ENCODE results near the gene EML4.

Gene EML4

DNA sequence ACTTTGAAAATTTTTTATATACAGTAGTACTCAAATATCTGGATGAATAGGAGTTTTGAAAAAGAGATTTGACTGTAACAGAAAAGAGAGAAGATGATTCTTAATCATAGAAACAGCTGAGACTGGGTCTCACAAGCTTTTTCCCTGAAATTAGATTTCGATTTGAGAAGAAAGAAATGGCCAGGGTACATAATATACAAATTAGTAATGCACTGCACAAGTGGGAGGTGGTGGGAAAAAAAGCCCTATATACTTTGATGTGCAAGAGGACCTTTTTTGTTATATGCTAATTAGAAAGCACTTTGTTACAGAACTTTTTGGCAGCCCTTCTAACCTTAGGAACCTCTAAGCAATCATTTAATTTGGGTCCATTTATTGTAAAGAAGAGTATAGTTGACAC, 62.9 kb downstream of the EML4 start:
- Mint-ChIP-seq H3K27me3 (no peaks in the 10 kb centered on the region), H3K4me1 (ENCODE audit: low read depth in 2 of 2) (peaks cover 48 to 63% of the 10 kb centered on the region in 2 donors), H3K27ac (peak overlapping the region in 1 of 2 donors; percentile 53), H3K9me3 (no peaks in the 10 kb centered on the region), H3K4me3 (no peak overlapping the region), H3K36me3 (ENCODE audit: insufficient read depth) (peaks cover 56% of the 10 kb centered on the region)
- ATAC-seq (replicated peaks) (no peak), DNase-seq (no peak)

DNA sequence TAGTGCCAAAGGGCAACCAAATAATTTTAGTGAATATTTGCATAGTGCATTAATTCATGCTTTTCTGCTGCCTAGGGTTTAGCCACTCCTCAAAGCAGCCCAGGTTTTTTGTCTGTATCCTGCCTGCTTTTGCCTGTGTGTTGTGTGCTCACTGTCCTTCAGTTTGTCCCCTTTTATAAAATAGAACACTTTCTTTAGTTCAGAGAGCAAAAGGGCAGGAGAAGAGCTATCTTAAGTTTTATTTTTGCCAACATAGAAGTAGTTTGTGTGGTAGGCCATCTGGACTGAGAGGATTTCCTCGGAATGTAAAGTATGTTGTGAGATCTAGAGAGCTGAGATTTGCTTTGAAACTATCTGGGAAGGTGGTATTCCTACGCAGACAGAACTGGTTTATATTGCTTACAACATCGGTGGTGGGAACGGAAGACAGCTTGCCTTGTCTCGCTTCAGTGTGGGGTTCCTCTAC, 64.9 kb downstream of the EML4 start:
- Mint-ChIP-seq H3K9me3 (no peaks in the 10 kb centered on the region), H3K27me3 (no peaks in the 10 kb centered on the region), H3K4me3 (no peak overlapping the region), H3K4me1 (ENCODE audit: low read depth in 2 of 2) (peaks cover 50 to 70% of the 10 kb centered on the region in 2 donors), H3K36me3 (ENCODE audit: insufficient read depth) (peaks cover 51% of the 10 kb centered on the region), H3K27ac (peak overlapping the region in 1 of 2 donors; percentile 51)
- DNase-seq, result no peak
- ATAC-seq (replicated peaks), result no peak

DNA sequence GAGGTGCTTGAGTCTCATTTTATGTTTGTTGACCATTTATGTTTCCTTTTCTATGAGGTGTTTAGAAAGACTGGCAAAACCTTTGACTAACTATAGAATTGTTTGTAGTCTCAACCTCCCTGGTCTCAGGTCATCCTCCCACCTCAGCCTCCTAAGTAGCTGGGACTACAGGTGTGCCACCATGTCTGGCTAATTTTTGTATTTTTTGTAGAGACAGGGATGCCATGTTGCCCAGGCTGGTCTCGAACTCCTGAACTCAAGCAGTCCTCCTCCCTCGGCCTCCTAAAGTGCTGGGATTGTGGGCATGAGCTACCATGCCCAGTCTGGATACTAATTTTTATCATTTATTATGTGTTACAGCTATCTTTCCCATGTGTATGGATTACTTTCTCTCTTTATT, 67.8 kb downstream of the EML4 start:
- Mint-ChIP-seq H3K9me3 (no peaks in the 10 kb centered on the region), H3K4me3 (peak overlapping the region; percentile 1 to 4), H3K27me3 (no peaks in the 10 kb centered on the region), H3K27ac (peak overlapping the region in 1 of 2 donors; percentile 3), H3K36me3 (ENCODE audit: insufficient read depth) (peaks cover 48% of the 10 kb centered on the region), H3K4me1 (ENCODE audit: low read depth in 2 of 2) (peaks cover 46 to 69% of the 10 kb centered on the region in 2 donors)
- ATAC-seq (replicated peaks), result no peak
- DNase-seq, result no peak

DNA sequence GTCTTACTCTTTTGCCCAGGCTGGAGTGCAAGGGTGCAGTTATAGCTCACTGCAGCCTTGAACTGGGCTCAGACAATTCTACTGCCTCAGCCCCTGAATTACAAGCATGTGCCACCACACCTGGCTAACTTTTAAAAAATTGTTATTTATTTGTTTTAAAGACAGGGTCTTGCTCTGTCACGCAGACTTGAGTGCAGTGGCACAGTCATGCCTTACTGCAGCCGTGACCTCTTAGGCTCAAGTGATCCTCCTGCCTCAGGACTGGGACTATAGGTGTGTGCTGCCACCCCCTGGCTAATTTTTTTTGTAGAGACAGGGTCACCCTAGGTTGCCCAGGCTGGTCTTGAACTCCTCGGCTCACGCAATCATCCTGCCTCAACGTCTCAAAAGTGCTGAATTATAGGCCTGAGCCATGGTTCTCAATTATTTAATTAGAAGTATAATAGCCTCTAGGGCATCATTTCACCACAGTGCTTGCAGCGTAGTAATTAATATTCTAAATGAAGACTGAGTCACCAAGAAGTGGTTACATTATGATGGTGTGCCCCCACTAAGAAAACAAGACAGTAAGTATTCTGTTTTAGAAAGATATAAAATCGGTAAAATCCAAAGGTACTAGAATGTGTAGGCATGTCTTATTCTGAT, 69.6 kb downstream of the EML4 start:
- Mint-ChIP-seq H3K36me3 (ENCODE audit: insufficient read depth) (peaks cover 47% of the 10 kb centered on the region), H3K27me3 (no peaks in the 10 kb centered on the region), H3K9me3 (no peaks in the 10 kb centered on the region), H3K4me1 (ENCODE audit: low read depth in 2 of 2) (peaks cover 51 to 73% of the 10 kb centered on the region in 2 donors), H3K27ac (no peak overlapping the region), H3K4me3 (peak overlapping the region in 1 of 2 donors; percentile 11)
- peak; percentile 17 to 32 (median 24) for DNase-seq
- ATAC-seq (replicated peaks), result peak; percentile 79

DNA sequence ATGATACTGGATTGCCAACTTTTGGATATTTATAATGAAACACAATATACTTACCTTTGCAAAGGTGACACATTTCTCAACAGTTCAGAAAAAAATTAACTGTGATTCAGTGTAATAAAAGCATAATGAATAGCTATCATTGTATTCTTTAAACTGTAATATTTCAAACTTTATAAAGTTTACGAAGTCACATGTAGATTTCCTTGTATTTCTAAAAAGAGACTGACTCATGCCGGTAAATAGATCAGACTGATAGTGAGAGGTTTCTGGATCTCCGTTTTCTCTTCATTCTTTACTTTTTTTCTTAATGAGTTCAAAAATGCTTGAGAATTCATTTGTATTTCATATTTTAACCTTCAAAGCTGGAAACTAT, 70.1 kb downstream of the EML4 start:
- ATAC-seq (replicated peaks), result no peak
- Mint-ChIP-seq H3K4me3 (peak overlapping the region in 1 of 2 donors; percentile 38), H3K36me3 (ENCODE audit: insufficient read depth) (peaks cover 48% of the 10 kb centered on the region), H3K27me3 (no peaks in the 10 kb centered on the region), H3K27ac (peak overlapping the region; percentile 53 to 71), H3K9me3 (no peaks in the 10 kb centered on the region), H3K4me1 (ENCODE audit: low read depth in 2 of 2) (peaks cover 51 to 73% of the 10 kb centered on the region in 2 donors)
- no peak for DNase-seq

DNA sequence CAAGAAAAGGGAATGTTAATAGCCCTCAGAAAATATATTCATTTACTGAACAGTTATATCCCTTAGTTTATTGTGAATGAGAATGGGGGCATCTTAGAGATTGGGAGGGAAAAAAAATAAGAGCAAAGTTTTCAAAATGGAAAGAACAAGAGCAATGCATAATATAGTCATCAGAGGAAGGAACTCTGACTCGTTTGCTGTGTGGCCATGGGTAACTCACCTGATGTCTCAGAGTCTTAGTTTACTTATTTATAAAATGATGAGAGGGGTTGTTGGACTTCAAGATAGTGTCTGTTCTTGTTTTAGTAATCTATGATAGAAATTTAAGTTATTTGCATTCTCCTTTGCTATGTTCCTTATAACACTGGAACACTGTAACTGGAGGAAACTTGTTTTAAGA, 70.7 kb downstream of the EML4 start:
- H3K9me3 Mint-ChIP-seq, result no peaks in the 10 kb centered on the region
- H3K4me3 Mint-ChIP-seq, result peak overlapping the region in 1 of 2 donors; percentile 38

DNA sequence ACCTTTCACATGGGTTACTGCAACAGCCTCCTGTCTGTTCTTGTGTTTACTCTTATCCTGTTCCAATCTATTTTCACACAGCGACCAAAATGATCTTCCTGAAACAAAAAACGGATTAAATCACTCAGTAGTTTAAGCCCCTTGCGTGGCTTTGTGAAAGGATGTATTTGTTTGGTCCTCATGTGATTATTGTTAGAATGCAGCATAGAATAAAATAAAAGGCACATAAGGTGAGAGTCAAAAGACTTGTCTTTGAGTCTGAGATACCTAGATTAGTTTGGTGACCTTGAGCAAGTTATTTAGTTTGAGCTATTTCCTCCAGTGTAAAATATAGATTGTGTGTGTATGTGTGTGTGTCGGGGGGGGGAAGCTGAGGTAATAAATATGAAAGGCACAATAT, 72.4 kb downstream of the EML4 start:
- Mint-ChIP-seq H3K4me3 (no peak overlapping the region), H3K9me3 (no peaks in the 10 kb centered on the region), H3K27ac (peak overlapping the region; percentile 30 to 69), H3K4me1 (ENCODE audit: low read depth in 2 of 2) (peaks cover 44 to 68% of the 10 kb centered on the region in 2 donors), H3K27me3 (no peaks in the 10 kb centered on the region), H3K36me3 (ENCODE audit: insufficient read depth) (peaks cover 62% of the 10 kb centered on the region)
- DNase-seq, result no peak
- no peak for ATAC-seq (replicated peaks)

More for the DNA sequence above, 70.7 kb downstream of the EML4 start:
- Mint-ChIP-seq H3K27ac (peak overlapping the region in 1 of 2 donors; percentile 71), H3K4me1 (ENCODE audit: low read depth in 2 of 2) (peaks cover 54 to 77% of the 10 kb centered on the region in 2 donors), H3K27me3 (no peaks in the 10 kb centered on the region), H3K36me3 (ENCODE audit: insufficient read depth) (peaks cover 48% of the 10 kb centered on the region)
- ATAC-seq (replicated peaks) (no peak), DNase-seq (no peak)

DNA sequence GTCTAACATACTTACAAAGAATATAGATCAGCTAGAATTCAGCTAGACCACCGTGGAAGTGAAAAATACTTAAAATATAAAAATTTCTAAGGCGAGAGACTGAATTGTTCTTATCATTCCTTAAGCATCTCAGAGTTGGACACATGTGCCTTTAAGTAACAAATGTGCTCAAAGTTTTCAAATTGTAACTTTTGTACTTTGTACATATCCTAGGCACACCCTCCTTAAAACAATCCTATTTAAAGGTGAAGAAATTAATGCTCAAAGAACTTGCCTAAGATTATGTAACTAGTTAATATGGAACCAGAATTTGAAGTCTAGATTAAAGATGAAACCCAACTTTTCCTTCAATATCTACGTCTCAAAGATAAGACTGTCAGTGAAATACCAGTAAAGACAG, 74.1 kb downstream of the EML4 start:
- Mint-ChIP-seq H3K4me3 (no peak overlapping the region), H3K9me3 (no peaks in the 10 kb centered on the region), H3K4me1 (ENCODE audit: low read depth in 2 of 2) (peaks cover 39 to 64% of the 10 kb centered on the region in 2 donors), H3K36me3 (ENCODE audit: insufficient read depth) (peaks cover 63% of the 10 kb centered on the region), H3K27ac (peak overlapping the region in 1 of 2 donors; percentile 22), H3K27me3 (no peaks in the 10 kb centered on the region)
- DNase-seq, result no peak
- no peak for ATAC-seq (replicated peaks)

DNA sequence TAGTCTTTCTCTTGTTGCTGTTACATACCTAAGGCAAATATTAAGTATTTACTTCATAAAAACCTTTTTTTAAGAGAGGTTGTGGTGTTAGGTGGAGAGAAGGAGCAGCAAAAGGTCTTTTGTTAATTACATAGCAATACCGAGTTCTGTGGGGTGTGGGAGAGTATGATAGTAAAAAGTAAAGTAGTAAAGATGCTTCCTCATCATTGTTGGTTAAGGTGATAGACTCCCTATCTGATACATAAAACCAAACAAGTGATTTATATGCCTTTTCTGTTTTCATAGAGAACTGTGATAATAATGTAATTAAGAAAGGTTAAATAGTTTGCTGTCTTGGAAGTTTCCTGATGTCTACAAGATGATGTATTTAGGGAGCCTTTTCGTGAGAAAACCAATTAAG, 75.4 kb downstream of the EML4 start:
- no peaks in the 10 kb centered on the region for H3K9me3 Mint-ChIP-seq
- H3K4me1 Mint-ChIP-seq (ENCODE audit: low read depth in 2 of 2), result peaks cover 40 to 62% of the 10 kb centered on the region in 2 donors
- ATAC-seq (replicated peaks) (peak; percentile 76), DNase-seq (no peak)
- H3K4me3 Mint-ChIP-seq, result peak overlapping the region; percentile 50 to 57
- peaks cover 68% of the 10 kb centered on the region for H3K36me3 Mint-ChIP-seq (ENCODE audit: insufficient read depth)
- H3K27me3 Mint-ChIP-seq, result no peaks in the 10 kb centered on the region
- H3K27ac Mint-ChIP-seq, result peak overlapping the region in 1 of 2 donors; percentile 75

DNA sequence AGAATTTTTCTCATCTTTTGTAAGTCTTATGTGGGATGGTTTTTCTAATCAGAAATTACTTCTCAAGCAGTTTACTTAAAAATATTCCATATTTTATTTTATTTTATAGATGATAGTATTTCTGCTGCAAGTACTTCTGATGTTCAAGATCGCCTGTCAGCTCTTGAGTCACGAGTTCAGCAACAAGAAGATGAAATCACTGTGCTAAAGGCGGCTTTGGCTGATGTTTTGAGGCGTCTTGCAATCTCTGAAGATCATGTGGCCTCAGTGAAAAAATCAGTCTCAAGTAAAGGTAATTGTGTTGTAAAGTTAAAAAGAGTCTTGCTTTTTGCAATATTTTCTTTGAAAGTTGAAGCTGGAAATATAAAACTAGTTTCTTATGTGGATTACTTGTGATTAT, 76.2 kb downstream of the EML4 start:
- Mint-ChIP-seq H3K4me3 (no peak overlapping the region), H3K36me3 (ENCODE audit: insufficient read depth) (peaks cover 70% of the 10 kb centered on the region), H3K4me1 (ENCODE audit: low read depth in 2 of 2) (peaks cover 41 to 65% of the 10 kb centered on the region in 2 donors), H3K27ac (no peak overlapping the region), H3K27me3 (no peaks in the 10 kb centered on the region), H3K9me3 (no peaks in the 10 kb centered on the region)
- no peak for ATAC-seq (replicated peaks)
- no peak for DNase-seq

DNA sequence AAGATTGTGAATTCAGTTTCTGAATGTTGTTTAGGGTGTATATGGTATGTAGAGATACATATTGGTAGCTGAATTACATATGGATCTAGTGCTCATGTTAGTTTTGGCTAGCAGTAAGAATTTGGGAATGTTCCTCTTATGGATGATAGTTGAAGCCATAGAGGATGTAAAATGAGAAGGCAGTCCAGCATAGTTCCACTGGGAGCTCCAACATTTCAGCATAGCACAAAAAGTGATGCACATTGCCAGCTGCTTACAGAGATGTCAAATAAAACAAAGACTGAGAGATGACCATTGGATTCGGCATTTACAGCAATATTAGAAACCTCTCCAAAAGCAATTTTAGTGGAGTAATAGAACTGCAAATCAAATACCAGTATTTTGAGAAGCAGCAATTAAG, 77.4 kb downstream of the EML4 start:
- Mint-ChIP-seq H3K27ac (peak overlapping the region in 1 of 2 donors; percentile 19), H3K9me3 (no peaks in the 10 kb centered on the region), H3K4me1 (ENCODE audit: low read depth in 2 of 2) (peaks cover 40 to 65% of the 10 kb centered on the region in 2 donors), H3K36me3 (ENCODE audit: insufficient read depth) (peaks cover 67% of the 10 kb centered on the region), H3K4me3 (no peak overlapping the region), H3K27me3 (no peaks in the 10 kb centered on the region)
- DNase-seq (no peak), ATAC-seq (replicated peaks) (no peak)

DNA sequence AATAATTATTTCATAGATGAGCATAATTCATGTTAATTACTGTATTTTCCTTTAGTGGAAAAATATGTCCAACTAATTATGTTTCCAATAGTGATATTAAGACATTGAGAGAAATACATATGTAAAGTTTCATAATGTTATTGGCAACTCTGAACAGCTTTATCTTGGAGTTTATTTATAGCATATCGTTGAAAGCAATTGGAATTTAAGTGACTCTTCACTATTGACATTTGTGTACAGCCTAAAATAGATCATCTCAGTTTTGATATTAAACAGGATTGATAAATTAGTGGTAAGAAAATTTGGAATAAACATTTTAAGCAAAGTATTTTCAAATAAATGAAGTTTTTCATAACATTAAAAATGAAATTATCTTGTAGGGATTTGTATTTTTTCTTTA, 79.7 kb downstream of the EML4 start:
- Mint-ChIP-seq H3K27me3 (no peaks in the 10 kb centered on the region), H3K9me3 (no peaks in the 10 kb centered on the region), H3K27ac (no peak overlapping the region), H3K4me1 (ENCODE audit: low read depth in 2 of 2) (peaks cover 46 to 64% of the 10 kb centered on the region in 2 donors), H3K4me3 (no peak overlapping the region), H3K36me3 (ENCODE audit: insufficient read depth) (peaks cover 68% of the 10 kb centered on the region)
- ATAC-seq (replicated peaks), result no peak
- no peak for DNase-seq

DNA sequence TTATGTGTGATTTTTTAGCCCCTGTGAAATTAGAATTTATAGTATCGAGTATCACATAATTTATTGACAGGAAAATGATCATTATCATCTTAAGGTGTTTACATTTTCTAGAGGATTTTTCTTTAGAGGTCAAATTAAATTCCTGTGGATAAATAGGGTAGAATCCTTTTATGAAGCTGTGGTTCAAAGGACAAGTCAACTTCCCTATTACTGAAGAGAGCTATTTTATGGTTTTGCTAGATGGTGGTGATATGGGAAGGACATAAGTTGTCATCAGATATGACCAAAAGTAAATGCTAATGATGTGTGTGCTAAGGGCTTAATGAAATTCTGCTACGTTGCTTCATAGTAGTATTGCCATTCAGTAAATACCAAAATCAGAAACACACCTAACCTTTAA, 80.1 kb downstream of the EML4 start:
- ATAC-seq (replicated peaks), result no peak
- Mint-ChIP-seq H3K4me3 (peak overlapping the region in 1 of 2 donors; percentile 42), H3K36me3 (ENCODE audit: insufficient read depth) (peaks cover 68% of the 10 kb centered on the region), H3K27ac (peak overlapping the region in 1 of 2 donors; percentile 10), H3K4me1 (ENCODE audit: low read depth in 2 of 2) (peaks cover 44 to 64% of the 10 kb centered on the region in 2 donors), H3K9me3 (no peaks in the 10 kb centered on the region), H3K27me3 (no peaks in the 10 kb centered on the region)
- DNase-seq, result no peak

DNA sequence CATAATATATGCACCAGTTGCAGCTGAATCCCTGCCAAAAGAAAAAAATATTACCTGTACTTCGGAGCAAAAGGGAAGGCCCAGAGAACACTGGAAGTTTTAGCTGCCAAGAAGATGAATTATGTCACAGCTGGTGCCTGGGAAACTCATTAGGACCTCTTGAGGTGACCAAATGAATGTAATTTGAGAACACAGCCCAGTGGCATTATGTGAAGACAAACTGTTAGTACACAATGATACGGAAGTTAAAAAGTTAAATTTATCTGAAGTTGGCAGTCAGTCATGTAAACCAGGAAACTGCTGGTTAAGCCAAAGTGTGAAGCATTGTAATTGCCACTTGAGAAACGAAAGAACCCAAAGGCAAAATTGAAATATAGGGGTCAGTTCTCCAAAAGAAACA, 80.7 kb downstream of the EML4 start:
- Mint-ChIP-seq H3K4me3 (peak overlapping the region; percentile 42 to 56), H3K27me3 (no peaks in the 10 kb centered on the region), H3K27ac (peak overlapping the region in 1 of 2 donors; percentile 10), H3K9me3 (no peaks in the 10 kb centered on the region), H3K4me1 (ENCODE audit: low read depth in 2 of 2) (peaks cover 39 to 63% of the 10 kb centered on the region in 2 donors), H3K36me3 (ENCODE audit: insufficient read depth) (peaks cover 66% of the 10 kb centered on the region)
- DNase-seq (no peak), ATAC-seq (replicated peaks) (no peak)

Data from effector memory CD8-positive, alpha-beta T cell (primary cell).